COLO829 (cell line): ENCODE measurements around the gene TLCD4.
"Not testable (repeated sequence)": the region's sequence is repeated elsewhere in the genome, so short reads cannot be mapped to it uniquely, and the experiment has no call there.

ENCODE experiments used
- DNase-seq: peaks from one replicate; pipeline ENCODE4 v3.0.0; 2012; ENCODE audit warnings: low spot score

Gene TLCD4

DNA sequence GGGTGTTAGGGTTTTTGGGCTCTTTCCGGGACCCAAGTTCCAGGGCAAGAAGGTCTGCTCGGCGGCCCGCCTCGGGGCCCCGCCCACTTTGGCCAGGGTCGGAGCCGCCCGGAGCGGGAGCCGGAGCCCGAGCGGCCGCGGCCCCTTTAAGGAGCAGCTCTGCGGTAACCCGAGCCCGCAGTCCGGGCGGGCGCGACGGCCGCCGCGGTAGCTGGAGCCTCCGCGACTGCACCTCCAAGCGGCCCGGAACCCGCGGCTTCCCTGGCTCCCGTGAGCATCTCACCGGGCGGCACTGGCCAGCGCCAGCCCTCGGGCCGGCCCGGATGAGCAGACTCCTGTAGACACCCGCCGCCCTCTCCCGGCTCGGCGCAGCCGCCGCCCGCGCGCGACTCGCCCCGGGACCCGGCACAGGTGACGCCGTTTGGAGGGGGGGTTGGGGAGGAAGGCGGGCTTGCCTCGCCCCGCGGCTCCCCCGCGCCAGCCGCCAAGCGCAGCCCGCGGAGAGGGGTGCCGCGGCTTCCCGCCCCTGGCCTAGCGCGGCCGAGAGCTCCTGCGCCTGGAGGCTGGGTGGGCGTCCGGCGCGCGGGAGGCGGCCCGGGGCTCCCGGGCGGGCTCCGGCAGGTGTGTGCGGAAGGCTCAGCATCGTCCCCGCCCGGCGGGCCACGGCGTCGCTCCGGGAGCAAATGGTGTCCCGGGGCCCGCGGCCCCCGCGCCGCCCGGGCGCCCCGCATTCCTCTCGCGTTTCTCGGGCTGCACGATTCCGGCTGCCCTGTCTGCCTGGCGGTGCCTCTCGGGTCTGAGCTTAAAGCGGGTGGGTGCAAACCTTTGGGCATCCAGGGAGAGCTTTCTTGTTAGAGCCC lies at the start of gene TLCD4:
TLCD4 (plus strand) TSS at position 149 of the 860 bp plus-strand sequence. CDS start 26,547 bp downstream, outside the sequence.
- peak; percentile 11 for DNase-seq

DNA sequence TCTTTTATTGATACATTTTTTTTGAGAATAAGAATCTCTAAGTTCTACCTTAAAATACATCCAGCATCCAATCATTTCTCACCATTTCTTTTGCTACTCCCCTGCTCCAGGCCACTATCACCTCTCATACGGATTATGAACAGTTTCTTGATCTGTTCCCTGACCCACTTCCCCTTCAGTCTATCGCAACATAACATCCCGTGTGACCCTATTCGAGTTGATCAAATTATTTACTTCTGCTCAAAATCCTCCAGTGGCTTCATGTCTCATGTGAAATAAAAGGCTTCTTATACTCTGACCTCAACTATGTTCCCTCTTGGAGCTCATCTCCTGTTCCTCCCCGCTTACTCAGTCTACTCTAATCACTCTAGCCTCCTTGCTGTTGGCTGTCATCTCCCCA lies 49.6 kb upstream of the TLCD4 start:
- no peak for DNase-seq

DNA sequence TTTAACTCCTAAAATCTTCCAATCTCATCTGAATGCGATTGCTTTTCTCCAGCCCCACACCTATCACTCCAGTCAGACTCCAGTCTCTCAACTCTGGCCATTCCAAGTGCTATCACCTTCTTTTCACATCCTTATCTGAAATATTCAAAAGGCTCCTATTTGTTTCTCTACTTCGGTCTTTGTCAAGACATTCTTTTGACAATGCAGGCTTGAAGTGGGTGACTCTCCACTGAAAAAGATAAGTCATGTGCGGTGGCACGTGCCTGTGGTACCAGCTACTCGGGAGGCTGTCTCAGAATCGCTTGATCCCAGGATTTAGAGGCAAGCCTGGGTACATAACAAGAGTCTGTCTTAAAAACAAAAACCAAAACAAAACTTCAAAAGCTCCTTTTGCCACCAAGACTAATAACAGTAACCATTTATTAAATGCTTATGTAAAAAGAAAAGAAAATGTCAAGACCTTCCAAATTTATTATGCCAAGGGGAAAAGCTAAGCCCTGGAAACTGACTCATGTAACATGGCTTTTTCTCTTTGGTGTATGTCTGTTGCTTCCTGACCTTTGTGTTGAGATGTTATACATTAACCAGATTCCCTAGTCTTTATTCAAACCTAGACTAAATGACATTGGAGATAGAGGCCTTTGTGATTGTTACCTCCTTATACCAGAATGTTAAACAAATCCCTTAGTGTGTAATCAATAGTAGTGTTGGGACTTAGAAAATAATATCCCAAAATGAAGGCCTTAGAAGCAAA lies 48.0 kb upstream of the TLCD4 start:
- no peak for DNase-seq

- no peak for DNase-seq
Measured at GRCh38 chr1:95069710-95070093, 47.5 kb upstream of the TLCD4 start.

DNA sequence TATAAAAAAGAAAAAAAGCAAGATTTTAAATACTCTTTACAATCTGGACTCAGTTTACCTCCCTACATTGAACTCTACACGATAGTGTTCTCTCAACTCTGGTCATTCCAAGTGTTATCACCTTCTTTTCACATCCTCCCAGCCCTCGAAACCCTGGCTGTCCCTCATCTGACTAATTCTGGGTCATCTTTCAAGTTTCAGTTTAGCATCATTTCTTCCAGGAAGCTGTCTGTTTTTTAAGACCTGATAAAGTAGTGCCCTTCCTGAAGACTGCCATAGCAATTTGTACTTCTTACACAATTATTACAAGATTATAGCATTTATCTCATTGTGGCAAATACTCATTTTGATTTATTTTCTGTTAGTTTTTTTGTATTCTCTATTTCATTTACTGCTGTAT lies 45.6 kb upstream of the TLCD4 start:
- no peak for DNase-seq

DNA sequence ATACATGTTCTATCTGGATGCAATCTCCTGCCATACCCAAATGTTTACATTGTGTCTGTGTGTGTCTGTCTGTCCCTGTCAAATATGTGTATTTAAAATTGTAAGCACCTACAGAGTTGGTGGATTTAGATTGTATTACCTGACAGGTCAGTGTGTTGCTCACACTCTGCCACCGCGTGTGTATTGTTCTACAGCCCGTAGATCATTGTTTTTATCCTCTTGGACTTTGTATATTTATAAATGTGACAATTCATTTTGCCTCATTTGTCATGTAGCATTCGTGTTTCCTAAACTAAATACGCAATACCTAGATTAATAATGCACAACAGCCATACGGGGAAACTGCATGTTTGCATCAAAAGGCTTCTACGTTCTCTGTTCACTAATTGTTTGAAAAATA lies 45.0 kb upstream of the TLCD4 start:
- no peak for DNase-seq

DNA sequence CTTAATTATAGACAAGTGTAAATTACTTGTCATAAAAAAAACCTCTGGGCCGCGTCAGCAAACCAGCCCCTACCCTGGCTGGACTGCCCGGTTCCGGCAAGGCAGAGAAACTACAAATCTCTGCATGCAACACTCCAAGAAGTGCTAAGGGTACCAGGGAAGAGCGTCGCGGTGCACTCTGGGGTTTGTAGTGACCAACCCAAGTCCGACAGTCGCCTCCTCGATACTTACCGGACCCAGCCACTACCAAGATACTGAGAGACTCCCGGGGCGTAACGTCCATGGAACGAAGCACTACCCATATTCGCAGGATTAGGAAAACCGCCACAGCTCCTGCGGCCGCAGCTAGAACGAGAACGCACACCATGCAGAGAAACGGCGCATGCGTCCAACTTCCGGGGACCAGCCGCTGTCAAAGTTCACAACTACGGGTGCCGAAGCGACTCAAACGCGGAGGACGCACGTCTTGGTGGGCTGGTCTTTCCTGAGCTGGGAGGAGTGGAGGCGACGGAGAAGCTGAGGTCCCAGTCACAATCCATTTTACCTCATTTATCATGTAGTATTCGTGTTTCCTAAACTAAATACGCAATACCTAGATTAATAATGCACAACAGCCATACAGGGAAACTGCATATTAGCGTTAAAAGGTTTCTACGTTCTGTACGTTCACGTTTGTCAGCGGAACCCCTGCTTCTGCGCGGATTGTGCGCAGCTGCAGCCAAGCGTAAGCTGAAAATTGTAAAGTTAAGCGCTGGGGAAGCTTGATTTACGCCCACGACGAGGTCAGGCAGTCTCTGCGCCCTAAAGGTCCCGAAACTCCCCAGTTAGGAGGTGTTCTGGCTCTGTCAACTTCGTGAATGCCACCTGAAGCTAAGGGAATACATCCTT lies 44.4 kb upstream of the TLCD4 start, which contains the start of gene ALG14:
ALG14 (minus strand) TSS at position 420 of the 888 bp plus-strand sequence; CDS start at position 367, 53 bp downstream.
- peak; percentile 73 for DNase-seq

DNA sequence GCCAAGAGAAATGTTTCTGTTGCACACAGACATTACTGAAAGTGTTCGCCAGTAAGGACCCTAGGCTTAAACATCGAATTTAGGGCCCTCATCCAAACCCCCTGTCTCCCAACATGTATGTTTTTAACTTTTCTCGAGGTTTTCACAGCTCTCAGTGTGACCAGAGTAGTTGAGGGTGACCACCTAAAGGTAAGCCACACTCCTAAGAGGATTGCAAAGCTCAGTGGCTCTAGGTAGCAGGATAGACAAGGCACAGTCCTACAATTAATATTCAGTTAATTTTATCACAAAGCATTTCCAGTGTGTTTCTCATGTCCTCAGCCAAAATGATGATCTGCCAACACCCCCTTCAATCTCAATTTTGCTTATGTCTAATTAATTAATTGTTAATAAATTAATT lies 43.7 kb upstream of the TLCD4 start:
- no peak for DNase-seq

- no peak for DNase-seq
Measured at GRCh38 chr1:95076034-95076433, 41.1 kb upstream of the TLCD4 start.

DNA sequence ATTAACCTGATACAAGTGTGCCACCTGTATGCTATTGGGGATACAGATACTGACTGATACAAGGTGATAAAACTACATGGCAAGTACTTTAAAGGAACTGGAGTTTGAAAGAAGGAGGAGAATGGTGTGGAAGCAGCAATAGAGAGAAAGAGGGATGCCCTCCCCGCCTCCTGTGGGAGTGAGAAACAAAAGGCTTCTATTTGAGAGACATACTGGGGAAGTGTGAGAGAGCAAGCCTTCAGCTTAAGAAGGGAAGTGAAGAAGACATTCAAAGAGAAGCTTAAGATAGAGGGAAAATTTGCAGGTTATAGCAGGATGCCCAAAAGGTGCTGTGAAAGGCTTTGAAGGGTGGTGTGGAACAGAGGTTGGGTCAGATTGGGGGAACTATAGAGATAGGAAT lies 36.7 kb upstream of the TLCD4 start:
- no peak for DNase-seq

- DNase-seq = no peak
Measured at GRCh38 chr1:95080879-95081278, 36.3 kb upstream of the TLCD4 start.

DNA sequence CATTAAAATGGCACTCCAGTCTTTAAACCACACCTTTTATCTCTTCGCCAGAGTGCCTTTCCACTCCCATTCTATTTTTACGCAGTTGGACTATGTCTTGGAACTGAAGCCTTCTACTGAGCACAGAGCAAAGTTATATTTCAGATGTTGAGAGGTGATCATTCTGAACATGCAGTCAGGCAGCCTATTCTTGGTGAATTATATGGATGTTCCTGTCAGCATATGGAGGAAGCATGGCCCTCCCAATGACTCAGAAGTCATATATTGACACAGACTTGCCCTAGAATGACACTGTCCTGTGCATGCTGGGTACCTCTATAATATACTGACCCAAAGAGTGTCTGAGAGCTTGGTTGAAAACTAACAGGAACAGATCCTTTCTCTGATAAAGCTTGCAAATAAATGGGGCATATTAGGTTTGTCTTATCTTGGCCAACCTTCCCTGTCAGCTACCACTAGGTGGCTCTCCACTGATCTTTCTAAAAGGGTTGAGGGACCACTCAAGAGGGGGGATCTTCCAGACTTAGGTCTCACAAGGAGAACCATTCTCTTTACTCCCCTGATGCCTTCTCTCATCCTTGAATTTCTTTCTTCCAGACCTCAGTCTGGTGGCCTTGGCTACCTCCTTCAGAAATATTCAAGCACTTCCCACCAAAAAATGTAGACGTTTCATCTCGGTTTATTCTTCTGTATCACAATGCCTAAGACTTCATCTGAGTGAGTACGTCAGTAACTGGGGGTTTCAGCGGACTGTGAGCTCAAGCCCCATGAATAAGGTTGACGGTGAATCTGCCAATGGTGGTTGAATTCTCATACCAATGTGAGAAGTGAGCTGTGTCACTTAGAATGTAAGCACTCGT lies 32.6 kb upstream of the TLCD4 start:
- DNase-seq = peak; percentile 26

- no peak for DNase-seq
Measured at GRCh38 chr1:95085376-95085775, 31.8 kb upstream of the TLCD4 start.

DNA sequence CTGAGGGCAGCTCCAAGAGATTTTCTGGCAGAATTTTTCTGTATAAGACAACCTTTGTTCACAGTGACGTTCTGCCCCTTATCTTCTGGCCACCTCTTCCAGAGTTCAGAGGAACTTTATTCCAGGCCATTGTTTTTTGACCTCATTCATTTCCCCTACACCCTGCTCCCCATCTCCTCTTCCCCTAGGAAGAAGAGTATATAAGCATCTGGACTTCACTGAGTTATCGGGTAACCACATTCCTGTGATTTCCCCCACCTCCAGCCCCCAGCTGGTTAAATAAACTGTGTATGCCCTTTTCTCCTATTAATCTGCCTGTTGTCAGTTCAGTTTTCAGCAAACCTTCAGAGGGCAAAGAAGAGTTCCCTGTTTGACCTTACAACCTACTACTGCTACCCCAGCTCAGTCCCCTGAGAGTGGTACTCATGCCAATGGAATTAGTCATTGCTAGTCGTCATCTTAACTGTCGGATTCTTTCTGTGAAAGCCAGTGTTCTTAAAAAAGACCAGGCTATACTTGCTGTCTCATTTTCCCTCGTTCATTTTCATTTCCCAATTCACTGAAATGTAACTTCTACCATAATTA lies 30.1 kb upstream of the TLCD4 start:
- peak; percentile 89 for DNase-seq

GRCh38 chr1:95088303-95088702 lies 28.9 kb upstream of the TLCD4 start:
- no peak for DNase-seq

GRCh38 chr1:95089650-95090287 lies 27.4 kb upstream of the TLCD4 start:
- DNase-seq = no peak

DNA sequence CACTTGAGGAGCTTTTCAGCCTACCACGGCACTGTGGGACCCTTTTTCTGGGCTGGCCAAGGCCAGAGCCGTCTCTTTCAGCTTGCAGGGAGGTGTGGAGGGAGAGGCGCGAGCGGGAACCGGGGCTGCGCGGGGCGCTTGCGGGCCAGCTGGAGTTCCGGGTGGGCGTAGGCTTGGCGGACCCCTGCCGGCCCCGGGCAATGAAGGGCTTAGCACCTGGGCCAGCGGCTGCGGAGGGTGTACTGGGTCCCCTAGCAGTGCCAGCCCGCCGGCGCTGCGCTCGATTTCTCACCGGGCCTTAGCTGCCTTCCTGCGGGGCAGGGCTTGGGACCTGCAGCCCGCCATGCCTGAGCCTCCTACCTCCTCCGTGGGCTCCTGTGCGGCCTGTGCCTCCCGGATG lies 25.9 kb upstream of the TLCD4 start:
- not testable (repeated sequence) for DNase-seq

DNA sequence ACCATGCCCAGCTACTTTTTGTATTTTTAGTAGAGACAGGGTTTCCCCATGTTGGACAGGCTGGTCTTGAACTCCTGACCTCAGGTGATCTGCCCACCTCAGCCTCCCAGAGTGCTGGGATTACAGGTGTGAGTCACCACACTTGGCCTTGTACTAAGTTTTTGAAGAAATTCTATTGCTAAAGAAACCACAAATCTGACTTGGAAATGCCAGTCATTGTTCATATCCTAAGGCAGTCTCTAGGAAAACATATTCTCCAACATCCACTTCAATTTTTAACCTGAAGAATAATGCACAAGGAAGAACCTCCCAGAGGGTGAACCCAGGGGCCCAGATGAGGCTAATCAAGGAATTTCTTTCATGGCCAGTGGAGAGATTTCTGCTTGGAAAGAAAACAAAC lies 24.3 kb upstream of the TLCD4 start:
- DNase-seq = not testable (repeated sequence)

GRCh38 chr1:95093296-95093695 lies 23.9 kb upstream of the TLCD4 start:
- DNase-seq = no peak

- no peak for DNase-seq
Measured at GRCh38 chr1:95094923-95095322, 22.2 kb upstream of the TLCD4 start.
